Lower lobe of right lung (tissue), 2 donors: Measurements from ENCODE around the gene CYP11A1. TPM values are rescaled to one million over a fixed set of nuclear protein-coding genes. Genes with fewer than 3 reads are reported as not detected.

Source experiments
- ATAC-seq, 2 donors: fragments of 200-7000 bp; cut with Tn5 transposase; one replicate each; pipeline ENCODE4 v1.9.1; 2020 to 2022; ENCODE audit warnings: mild to moderate bottlenecking in 2 of 2, moderate library complexity in 2 of 2
- DNase-seq: peaks from one replicate; pipeline ENCODE4 v3.0.0-alpha.2; 2020
- H3K27ac ChIP-seq: fragments of 200-600 bp; one replicate; pipeline ENCODE4 v1.8.0; 2022
- H3K27me3 ChIP-seq: fragments of 200-600 bp; one replicate; pipeline ENCODE4 v1.8.0; 2022; ENCODE audit warnings: low read depth
- H3K36me3 ChIP-seq: fragments of 200-600 bp; one replicate; pipeline ENCODE4 v1.8.0; 2022; ENCODE audit warnings: mild to moderate bottlenecking
- H3K4me1 ChIP-seq: fragments of 200-600 bp; one replicate; pipeline ENCODE4 v1.8.0; 2022
- H3K4me3 ChIP-seq: fragments of 200-600 bp; one replicate; pipeline ENCODE4 v1.8.0; 2022; ENCODE audit warnings: mild to moderate bottlenecking
- H3K9me3 ChIP-seq: fragments of 200-600 bp; one replicate; pipeline ENCODE4 v1.8.0; 2022
- CTCF ChIP-seq: fragments of 200-600 bp; IDR thresholded peaks from one replicate; pipeline ENCODE4 v1.8.0; 2022; ENCODE audit warnings: antibody characterized with exemption, mild to moderate bottlenecking
- intact Hi-C: fragments of 100-400 bp; cut with DNase I; formaldehyde crosslinking; loops from one replicate; pipeline ENCODE4 v1.11.0; 2022
- total RNA-seq: library from RNA; stranded (reverse); fragmentation: NEBNext Ultra II Directional; extraction: Animal tissue kit (Norgen Biotek cat#: 25700); gene quantifications from one replicate; pipeline ENCODE4 v1.2.1, GENCODE V29; 2021
- donor health status: DM: no; HTN: yes; CAD: no; lungs with severe emphysema.

Gene CYP11A1
- total RNA-seq, 1 donor from 2014 or later: 0.59 TPM

- peak overlapping the region; percentile 1 for H3K27ac ChIP-seq
- DNase-seq (peak; percentile 95), ATAC-seq (peak; percentile 98 to 100)
- peak overlapping the region; percentile 67 for H3K4me3 ChIP-seq
- no peaks in the 10 kb centered on the region for H3K9me3 ChIP-seq
- intact Hi-C loops: no loop called here
- H3K4me1 ChIP-seq: peaks cover 17% of the 10 kb centered on the region
- peaks cover 5% of the 10 kb centered on the region for H3K27me3 ChIP-seq
- H3K36me3 ChIP-seq: no peaks in the 10 kb centered on the region
- TF ChIP-seq CTCF: peak; percentile 88
These were observed 6.5 kb upstream of the CYP11A1 start for GRCh38 chr15:74373731-74374647.

- Histone ChIP-seq H3K9me3 (no peaks in the 10 kb centered on the region), H3K4me3 (no peak overlapping the region), H3K4me1 (peaks cover 17% of the 10 kb centered on the region), H3K27ac (no peak overlapping the region), H3K27me3 (peaks cover 5% of the 10 kb centered on the region), H3K36me3 (no peaks in the 10 kb centered on the region)
- no peak for TF ChIP-seq CTCF
- DNase-seq: no peak
- no peak for ATAC-seq
- intact Hi-C loops: no loop called here
These were observed 5.7 kb upstream of the CYP11A1 start for GRCh38 chr15:74373056-74373650.

GRCh38 chr15:74370471-74370870 lies 3.0 kb upstream of the CYP11A1 start:
- Histone ChIP-seq H3K27me3 (peaks cover 28% of the 10 kb centered on the region), H3K36me3 (no peaks in the 10 kb centered on the region), H3K4me1 (peaks cover 29% of the 10 kb centered on the region), H3K27ac (no peak overlapping the region), H3K9me3 (no peaks in the 10 kb centered on the region), H3K4me3 (no peak overlapping the region)
- no peak for ATAC-seq
- intact Hi-C loops: no loop called here
- DNase-seq: no peak
- no peak for TF ChIP-seq CTCF

GRCh38 chr15:74369756-74370155 lies 2.3 kb upstream of the CYP11A1 start:
- intact Hi-C loops: no loop called here
- Histone ChIP-seq H3K36me3 (no peaks in the 10 kb centered on the region), H3K4me1 (peaks cover 27% of the 10 kb centered on the region), H3K27me3 (peaks cover 35% of the 10 kb centered on the region), H3K9me3 (no peaks in the 10 kb centered on the region), H3K4me3 (no peak overlapping the region), H3K27ac (no peak overlapping the region)
- no peak for DNase-seq
- TF ChIP-seq CTCF: no peak
- no peak for ATAC-seq

- Histone ChIP-seq H3K27me3 (peaks cover 36% of the 10 kb centered on the region), H3K27ac (no peak overlapping the region), H3K9me3 (no peaks in the 10 kb centered on the region), H3K4me1 (peaks cover 21% of the 10 kb centered on the region), H3K36me3 (no peaks in the 10 kb centered on the region), H3K4me3 (no peak overlapping the region)
- ATAC-seq (no peak), DNase-seq (no peak)
- no peak for TF ChIP-seq CTCF
- intact Hi-C loops: no loop called here
These were observed 1.8 kb upstream of the CYP11A1 start for GRCh38 chr15:74369084-74369745.
